ENCODE results near the gene EIPR1.
"Not testable (repeated sequence)": the region's sequence is repeated elsewhere in the genome, so short reads cannot be mapped to it uniquely, and the experiment has no call there.

Gene EIPR1

GRCh38 chr2:3301001-3301400 is 76.6 kb downstream of the EIPR1 start:
- DNase-seq: no peak

DNA sequence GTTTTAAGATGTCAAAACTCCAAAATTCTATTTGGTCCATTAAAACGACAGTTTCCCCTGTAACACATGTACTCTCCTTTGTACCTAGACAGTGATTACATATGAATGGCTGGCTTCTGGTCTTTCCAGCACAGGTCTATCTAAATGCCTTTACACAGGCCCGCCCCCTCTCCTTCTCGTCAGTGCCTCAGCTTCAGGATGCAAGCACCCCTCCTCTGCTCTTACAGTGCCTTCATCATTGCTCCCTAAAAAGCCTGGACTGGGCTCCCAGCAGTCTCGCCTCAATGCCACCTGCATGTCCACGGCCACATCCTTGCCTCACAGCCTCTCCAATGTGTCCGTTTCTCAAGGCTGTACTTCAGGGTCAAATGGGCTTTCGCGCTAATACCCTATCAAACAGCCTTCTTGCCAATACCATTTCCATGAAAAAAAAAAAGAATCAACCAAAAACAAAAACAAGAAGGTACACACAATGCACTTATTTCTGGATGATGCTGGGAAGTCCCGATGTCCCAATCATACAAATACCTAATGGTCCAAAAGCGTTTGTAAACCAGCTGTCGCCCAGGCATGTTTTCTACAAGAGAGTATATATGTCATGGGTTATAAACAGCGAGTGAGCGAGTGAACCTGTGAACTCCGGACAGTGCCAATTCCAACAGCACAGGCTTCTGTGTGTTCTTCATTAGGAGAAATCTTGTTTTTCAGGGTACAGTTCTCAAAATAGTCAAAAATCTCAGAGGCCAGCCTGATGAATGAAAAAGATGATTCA is 77.2 kb downstream of the EIPR1 start:
- DNase-seq: no peak

DNA sequence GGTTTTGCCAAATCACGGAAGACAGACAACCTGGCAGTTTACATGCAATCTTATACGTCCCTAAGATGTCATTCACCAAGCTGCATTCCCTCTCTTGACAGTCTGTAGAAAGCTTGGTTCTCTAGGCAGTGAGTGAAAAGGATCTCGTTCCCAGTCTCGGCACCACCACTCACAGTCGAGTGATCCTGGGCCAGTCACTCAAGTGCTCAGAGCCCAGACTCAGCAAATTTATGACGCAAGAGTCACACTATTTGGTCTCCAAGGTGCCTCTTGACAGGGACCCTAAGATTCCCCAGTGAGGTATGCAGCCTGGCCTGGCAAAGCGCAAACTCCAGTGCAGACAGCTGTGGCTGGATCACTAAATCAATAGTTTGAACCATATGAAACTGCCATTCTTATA is 77.9 kb downstream of the EIPR1 start:
- no peak for DNase-seq

- DNase-seq: no peak
These were observed 78.5 kb downstream of the EIPR1 start for GRCh38 chr2:3299130-3299529.

GRCh38 chr2:3298191-3298590 is 79.4 kb downstream of the EIPR1 start:
- no peak for DNase-seq

DNA sequence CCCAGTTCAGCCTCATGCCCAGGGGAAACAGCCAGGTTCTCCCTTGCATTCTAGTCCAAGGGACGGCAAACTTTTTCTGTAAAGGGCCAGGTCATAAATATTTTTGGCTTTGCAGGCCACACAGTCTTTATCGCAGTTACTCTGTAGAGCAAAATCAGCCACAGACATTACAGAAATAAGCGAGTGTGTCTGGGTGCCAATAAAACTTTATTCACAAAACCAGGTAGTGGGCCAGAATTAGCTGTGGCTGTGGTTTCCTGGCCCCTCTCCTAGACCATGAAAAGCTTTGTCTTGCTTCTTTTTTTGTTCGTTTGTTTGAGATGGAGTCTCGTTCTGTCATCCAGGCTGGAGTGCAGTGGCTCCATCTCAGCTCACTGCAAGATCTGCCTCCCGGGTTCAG is 80.1 kb downstream of the EIPR1 start:
- DNase-seq: no peak

- no peak for DNase-seq
These were observed 81.2 kb downstream of the EIPR1 start for GRCh38 chr2:3296182-3296972.

DNA sequence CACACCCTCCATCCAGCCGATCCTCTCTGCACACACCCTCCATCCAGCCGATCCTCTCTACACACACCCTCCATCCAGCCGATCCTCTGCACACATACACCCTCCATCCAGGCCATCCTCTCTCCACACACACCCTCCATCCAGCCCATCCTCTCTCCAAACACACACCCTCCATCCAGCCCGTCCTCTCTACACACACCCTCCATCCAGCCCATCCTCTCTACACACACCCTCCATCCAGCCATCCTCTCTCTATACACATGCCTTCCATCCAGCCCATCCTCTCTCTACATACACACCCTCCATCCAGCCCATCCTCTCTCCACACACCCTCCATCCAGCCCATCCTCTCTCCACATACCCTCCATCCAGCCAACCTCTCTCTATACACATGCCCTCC is 83.1 kb downstream of the EIPR1 start:
- no peak for DNase-seq

DNA sequence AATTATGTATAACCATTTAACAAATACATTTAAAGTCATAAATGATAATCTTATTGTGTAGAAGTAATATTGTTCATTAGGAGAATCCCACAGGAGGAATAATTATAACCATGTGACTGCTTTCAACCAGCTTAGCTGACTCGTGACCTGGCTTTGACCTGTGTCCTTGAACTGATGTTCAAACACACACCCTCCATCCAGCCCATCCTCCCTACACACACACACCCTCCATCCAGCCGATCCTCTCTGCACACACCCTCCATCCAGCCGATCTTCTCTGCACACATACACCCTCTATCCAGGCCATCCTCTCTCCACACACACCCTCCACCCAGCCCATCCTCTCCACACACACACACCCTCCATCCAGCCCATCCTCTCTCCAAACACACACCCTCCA is 83.5 kb downstream of the EIPR1 start:
- DNase-seq: no peak

DNA sequence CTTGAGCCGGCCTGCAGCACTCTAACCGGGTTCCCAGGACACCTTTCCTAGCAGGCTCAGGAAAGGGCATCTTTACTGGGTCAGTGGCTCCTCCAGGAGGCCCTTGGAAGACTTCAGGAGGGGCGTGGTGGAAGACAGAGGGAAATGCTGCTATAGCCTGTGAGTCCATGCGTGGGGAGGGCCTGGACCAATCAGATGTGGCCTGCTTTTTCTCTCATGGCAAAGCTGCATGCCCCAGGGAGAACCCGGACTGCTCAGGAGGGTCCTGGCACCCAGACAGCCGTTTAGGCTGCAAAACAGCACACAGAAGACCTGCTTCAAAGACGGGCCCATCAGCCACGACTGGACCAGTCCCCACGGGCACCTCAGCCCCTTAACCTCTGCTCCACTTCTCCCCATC is 84.4 kb downstream of the EIPR1 start:
- no peak for DNase-seq

DNA sequence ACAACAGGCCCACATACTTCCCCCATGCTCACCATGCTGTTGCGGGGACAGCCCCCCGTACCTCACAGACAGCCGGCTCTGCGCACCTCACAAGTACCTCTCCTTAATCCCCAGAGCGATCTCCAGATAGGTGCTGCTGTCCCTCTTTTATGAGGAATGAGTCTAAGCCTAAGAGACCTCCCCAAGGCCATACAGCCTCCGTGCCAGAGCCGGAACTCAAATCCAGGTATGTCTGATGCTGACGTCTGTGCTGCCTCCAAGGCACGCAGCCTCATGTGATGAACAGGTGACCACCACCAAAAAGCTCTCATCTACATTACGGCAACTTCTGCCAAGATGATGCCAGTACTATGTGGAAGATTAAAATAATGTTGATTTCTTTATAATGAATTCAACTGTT is 85.2 kb downstream of the EIPR1 start:
- DNase-seq: no peak

GRCh38 chr2:3291750-3292149 is 85.9 kb downstream of the EIPR1 start:
- DNase-seq: no peak

- no peak for DNase-seq
These were observed 86.5 kb downstream of the EIPR1 start for GRCh38 chr2:3291113-3291512.

- DNase-seq: no peak
These were observed 87.0 kb downstream of the EIPR1 start for GRCh38 chr2:3290655-3291054.

GRCh38 chr2:3289971-3290370 is 87.6 kb downstream of the EIPR1 start:
- no peak for DNase-seq

DNA sequence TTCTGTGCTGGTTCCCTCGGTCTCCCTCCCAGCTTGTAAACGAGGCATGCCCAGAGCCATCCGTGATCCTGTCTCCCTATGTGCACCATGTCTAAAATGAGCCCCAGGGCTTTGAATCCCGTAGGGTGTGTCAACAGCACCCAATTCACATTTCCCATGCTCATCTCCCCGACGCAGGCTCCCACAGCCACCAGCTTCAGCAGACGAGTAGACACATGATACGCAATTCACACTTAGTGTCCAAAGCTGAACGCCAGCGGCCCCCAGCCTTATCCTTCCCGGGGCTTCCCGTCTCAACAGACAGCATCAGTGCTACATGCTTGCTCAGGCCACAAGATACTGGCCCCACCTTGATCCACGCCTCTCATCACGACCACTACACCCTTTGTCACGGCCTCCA is 88.1 kb downstream of the EIPR1 start:
- DNase-seq: no peak

DNA sequence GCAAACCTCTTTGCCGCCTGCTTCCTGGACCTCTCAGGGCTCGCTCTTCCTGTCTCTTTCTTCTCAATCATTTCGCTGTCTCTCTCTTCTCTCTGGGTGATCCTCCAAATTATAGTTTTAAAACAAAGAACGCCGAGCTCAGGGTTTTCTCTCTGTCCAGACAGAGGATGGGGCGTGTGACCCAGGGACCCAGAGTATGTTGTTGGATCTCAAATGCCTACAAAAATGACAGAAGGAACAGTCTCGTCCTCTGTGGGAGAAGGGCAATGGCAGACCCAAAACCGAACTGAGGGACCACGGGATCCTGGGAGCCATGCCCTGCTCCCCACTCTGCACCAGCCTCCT is 88.5 kb downstream of the EIPR1 start:
- DNase-seq: no peak

DNA sequence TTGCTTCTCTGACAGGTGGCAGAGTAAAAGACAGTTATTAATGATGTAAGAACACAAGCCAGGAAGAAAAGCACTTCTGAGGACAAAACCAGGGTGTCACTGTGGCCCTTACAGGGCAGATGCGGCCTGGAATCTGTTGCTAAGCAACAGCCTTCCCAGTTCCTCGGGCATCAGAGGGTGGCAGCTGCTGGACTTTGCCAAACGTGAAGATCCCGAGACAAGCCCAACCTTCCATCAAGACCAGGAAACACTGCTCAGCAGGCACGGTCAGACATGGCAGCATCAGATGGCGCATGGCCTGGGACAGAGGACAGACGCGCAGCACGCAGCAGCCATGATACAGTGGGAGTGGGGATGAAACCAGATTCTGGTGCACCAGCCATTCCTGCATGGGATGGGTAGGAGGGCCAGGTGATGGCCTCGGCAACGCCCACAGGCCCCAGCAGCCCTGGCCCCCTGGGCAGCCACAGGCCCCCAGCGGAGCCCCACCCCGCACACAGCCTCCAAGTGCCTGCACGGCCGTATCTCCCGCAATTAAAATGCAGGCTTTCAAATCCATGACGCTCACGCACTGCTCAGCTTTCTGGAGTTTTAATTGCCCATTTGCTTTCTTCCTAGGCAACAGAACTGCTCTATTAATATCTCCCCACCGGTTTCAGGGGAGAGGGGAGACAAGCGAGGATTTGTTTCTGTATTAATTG is 89.0 kb downstream of the EIPR1 start:
- no peak for DNase-seq

- DNase-seq: no peak
These were observed 89.7 kb downstream of the EIPR1 start for GRCh38 chr2:3287896-3288295.

GRCh38 chr2:3286646-3287036 is 91.0 kb downstream of the EIPR1 start:
- not testable (repeated sequence) for DNase-seq

GRCh38 chr2:3285901-3286645 is 91.5 kb downstream of the EIPR1 start:
- DNase-seq: no peak

DNA sequence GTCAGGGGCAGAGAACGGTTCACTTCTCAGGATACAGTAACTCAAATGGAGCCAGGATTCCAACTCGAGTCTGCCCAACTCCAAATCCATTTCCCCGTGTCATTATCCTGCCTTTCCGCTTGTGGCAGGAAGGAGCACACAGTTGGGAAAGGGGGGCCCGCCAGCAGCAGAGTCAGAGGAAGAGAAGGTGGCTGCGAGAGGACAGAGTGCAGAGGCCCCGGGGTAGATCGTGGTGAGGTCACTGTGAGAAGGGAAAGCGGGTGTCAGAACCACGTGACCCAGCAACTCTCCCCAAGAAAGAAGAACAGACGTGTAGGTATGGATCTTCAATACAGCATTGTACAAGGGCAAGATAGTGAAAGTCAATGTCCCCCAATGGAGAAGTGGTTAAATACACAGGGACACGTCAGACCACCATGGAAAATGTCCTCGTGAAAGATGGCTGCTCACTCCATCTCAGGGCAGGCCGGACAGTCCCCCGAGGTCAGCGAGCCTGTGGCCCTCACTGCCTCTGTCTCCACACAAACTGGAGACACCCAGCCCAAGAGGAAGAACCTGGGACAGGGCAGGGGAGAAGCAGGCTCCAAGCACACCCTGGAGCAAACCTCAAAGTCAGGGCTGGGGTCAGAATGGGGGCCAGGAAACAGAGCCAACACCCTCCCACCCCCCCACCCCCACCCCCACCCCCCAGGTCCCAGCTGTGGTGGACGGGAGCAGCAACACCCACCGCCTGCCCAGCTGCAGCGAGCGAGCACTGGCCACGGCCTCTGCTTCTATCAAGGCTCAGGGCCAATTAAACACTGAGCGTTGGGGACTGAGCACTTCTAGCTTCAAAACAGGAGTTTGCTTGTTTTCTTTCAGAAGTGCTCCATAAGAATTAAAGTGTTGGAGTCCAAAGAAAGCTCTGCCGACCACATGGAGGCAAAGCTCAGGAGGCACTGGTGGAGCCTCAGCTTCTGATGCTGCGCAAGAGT is 92.7 kb downstream of the EIPR1 start:
- DNase-seq: no peak
